ENCODE data around the gene BFSP1.

Gene BFSP1

DNA sequence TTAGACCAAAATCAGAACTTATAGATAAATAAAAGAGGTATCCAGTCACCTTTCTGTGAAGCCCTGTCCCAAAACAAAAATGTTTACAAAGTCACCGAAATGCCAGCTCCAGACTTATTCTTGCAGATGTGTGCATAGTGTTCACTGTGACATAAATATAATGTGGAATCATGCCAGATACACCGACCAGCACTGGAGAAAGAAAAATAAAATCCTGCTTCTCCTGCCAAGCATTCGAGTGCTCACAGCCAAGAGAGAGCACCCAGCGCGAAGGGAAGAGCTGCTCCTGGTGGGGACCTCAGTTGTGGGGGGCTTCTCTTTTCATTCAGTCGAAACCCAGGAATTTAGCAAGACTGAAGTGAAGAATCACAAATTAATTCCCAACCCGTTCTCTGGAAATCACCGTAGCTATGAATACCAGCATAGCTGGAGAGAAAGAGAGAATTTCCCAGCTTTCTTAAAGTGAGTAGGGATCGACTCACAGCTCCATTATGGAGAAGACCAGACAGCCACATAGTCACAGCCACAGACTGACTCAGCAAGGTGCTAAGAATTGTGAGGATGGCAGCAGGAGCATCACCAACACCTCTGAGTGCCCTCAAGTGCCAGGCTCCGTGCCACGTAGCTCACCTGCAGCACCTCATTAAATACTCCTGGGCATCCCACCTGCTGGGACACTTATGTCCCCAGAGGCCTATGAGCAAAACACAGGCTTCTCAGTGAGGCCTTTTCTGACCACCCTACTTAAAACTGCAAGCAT is 33.2 kb downstream of the BFSP1 start:
- no peak for DNase-seq (ENCODE audit: low read depth in 2 of 2)

DNA sequence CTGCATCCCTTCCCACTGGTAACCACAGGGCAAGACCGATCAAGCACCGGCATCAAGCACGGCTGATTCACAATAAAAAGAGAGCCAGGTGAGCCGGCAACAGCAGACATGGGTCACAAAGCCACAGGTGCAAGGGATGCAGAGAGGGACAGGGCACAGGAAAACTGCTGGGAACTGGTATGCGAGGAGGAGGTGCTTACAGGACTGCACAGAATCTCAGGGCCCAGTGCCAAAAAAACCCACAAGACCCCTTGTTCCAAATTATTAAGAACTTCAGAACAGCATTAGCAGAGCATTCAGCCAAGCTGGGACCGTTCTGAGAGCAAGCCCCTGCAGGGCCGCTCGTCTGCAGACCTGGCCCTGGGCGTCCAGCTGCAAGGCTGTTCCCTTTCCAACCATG is 35.4 kb downstream of the BFSP1 start:
- no peak for DNase-seq (ENCODE audit: low read depth in 2 of 2)

DNA sequence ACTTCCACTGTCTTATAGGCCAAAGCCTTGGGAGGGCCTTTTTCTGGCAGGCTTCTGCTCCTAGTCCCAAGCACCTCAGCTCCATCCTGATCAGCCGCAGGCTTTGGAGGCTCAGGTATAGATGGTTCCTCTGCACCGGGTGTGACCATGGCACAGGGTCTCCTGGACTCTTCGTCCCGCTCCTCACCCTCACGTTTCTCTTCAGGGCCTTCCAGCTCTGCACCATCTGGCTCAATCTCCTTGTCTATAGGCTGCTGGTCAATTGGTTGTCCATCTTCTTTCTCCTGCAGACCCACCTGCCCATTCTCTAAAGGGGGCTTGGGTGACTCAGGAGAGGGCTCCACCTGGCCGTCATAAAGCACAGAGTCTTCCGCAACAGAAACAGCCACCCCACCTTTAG is 37.0 kb downstream of the BFSP1 start:
- DNase-seq (ENCODE audit: low read depth in 2 of 2), result no peak

DNA sequence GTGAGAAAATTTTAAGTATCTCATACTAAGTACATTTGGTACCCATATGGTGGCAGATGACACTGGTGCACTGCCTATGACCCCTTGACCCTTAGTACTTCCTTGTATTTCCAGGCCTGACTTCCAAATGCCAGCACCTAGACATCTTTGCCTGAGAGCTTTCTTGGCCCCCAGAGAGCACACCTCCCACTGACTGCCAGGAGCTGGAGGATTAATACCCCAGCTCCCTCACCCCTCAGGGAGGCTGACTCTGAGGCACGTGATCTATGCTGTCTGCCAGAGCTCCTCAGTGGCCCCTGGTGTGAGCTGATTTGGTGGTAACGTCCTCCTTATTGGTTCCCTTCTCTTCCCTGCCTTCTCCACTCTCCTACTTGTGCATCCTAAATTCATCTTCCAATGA is 38.0 kb downstream of the BFSP1 start:
- no peak for DNase-seq (ENCODE audit: low read depth in 2 of 2)

GRCh38 chr20:17491488-17491887 is 39.7 kb downstream of the BFSP1 start:
- no peak for DNase-seq (ENCODE audit: low read depth in 2 of 2)

DNA sequence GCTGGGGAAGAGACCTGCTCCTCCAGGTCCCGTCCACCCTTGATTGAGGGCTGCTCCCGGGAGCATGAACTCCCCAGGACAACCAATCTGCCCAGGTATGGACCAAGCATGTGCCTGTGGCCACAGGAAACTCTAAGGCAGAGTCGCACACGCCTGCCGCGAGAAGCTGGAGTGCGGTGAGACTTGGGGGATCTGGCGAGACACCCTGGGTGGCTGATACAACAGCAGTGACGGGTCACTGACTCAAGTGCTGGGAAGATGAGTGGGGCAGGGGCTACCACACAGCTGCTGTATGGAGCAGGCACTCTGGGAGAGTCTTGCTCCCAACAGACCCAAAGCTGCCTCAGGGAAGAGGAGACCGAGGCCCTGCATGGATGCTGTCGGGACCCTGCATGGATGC is 40.1 kb downstream of the BFSP1 start:
- no peak for DNase-seq (ENCODE audit: low read depth in 2 of 2)

- no peak for DNase-seq (ENCODE audit: low read depth in 2 of 2)
Observed at GRCh38 chr20:17490501-17490900, 40.7 kb downstream of the BFSP1 start.

- DNase-seq (ENCODE audit: low read depth in 2 of 2), result no peak
Observed at GRCh38 chr20:17488916-17489600, 42.1 kb downstream of the BFSP1 start.

DNA sequence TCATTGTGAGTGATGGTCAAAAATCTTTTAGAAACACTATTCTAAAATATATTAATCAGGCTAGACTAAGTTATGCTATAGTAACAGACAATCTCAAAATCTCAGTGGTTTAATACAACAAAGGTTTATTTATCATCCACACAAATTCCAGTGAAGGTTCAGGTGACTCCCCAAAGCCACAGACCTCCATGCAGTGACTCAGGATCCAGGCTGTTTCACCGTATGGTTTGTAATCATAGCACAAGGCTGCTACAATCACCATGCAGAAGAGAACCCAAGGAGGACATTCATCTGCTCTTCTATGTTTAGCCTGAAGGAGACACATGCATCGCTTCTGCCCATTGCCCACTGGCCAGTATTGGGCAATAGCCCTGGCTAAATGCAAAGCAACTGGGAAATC is 46.2 kb downstream of the BFSP1 start:
- DNase-seq (ENCODE audit: low read depth in 2 of 2), result no peak

DNA sequence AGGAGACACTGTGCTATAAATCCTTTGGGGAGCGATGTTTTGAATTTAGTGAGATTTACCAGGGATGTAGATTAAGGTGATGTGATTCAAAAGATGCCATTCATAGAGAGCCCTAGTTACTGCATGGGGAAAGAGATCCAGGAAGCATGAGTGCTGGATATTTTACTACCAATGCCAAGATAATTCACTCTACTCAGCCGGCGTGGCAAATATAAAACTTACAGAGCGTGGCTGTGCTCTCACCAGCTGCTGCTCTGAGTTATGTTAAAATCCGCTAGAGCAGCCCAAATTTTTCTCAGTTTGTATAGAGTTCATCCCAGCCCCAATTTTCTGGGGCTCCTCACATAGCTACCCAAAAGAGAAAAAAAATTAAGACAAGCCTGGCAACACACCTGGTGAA is 48.6 kb downstream of the BFSP1 start:
- DNase-seq (ENCODE audit: low read depth in 2 of 2), result no peak

- no peak for DNase-seq (ENCODE audit: low read depth in 2 of 2)
Observed at GRCh38 chr20:17481661-17482060, 49.5 kb downstream of the BFSP1 start.

- no peak for DNase-seq (ENCODE audit: low read depth in 2 of 2)
Observed at GRCh38 chr20:17480696-17481095, 50.5 kb downstream of the BFSP1 start.

DNA sequence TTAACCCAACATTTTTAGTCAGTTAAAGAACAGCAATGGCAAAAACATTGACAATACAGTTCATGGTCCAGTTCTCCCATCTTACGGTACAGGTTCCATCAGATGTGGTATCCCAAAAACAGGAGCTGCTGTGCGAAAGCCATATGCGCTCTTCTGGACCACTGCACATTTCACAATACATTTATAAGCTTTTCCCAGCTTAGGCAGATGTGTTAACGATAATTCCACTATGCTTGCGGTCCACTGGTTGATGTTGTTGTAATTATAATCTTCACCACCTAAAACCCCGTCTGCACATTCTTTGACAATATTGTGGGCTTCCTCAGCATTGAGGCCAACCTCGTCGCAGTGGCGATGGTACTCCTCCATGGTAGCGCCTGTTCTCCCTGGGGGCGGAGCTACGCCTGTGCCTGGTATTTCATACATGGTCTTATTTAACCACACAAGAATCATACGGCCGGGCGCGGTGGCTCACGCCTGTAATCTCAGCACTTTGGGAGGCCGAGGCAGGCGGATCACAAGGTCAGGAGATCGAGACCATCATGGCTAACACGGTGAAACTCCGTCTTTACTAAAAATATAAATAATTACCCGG is 52.0 kb downstream of the BFSP1 start:
- DNase-seq (ENCODE audit: low read depth in 2 of 2), result no peak

- DNase-seq (ENCODE audit: low read depth in 2 of 2), result no peak
Observed at GRCh38 chr20:17473659-17474058, 57.5 kb downstream of the BFSP1 start.

GRCh38 chr20:17471606-17472187 is 59.5 kb downstream of the BFSP1 start:
- DNase-seq (ENCODE audit: low read depth in 2 of 2), result no peak

- DNase-seq (ENCODE audit: low read depth in 2 of 2), result no peak
Observed at GRCh38 chr20:17470973-17471372, 60.2 kb downstream of the BFSP1 start.

DNA sequence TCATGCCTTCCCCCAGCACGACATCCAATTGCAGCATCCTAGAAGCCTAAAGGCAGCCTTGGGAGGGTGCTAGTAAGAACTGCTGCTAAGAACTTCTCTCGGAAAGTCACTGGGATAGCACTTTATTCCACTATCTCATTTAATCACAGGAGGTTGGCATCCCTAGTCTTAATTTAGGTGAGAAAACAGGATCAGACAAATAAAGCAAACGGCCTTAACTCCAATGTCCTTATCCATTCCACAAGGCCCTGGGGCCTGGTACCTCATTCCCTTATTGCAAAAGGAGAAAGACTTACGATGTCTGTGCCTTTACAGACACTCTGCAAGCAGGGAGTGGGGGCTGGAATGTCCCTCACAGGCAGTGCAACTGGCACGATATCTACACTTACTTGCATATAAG is 60.7 kb downstream of the BFSP1 start:
- DNase-seq (ENCODE audit: low read depth in 2 of 2), result no peak

DNA sequence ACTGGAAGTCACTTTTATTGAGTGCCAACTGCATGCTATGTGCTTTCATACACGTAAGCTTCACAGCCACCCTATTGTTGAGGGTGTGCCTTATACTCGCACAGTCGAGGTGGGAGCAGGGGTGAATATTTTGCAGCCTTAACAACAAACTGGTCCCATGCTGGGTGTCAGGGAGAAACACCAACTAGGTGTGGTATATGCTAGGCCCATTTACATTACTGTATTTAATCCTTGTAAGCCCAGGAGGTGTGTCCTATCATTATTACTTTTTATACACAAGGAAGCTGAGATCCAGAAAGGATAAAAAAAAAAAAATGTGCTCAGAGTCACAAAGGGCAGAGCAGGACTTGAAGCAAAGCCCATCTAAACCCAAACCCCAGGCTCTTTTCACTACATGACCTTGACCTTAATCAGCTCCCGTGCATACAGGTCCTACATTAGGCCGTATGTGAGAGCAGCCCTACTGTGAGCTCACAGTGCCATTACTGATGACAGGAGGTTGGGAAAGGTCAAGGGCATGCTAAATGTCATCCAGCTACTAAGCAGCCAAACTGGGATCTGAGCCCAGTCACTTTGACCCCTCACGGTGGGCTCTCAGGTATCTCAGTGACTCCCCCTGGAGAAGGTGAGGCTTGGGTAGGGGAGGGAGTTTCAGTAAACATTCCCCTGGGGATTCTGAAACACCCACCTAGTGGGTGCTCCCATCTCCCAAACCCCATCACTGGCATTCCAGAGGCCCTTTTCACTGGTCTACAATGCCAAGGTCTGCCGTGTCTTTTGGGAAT is 61.7 kb downstream of the BFSP1 start:
- no peak for DNase-seq (ENCODE audit: low read depth in 2 of 2)

DNA sequence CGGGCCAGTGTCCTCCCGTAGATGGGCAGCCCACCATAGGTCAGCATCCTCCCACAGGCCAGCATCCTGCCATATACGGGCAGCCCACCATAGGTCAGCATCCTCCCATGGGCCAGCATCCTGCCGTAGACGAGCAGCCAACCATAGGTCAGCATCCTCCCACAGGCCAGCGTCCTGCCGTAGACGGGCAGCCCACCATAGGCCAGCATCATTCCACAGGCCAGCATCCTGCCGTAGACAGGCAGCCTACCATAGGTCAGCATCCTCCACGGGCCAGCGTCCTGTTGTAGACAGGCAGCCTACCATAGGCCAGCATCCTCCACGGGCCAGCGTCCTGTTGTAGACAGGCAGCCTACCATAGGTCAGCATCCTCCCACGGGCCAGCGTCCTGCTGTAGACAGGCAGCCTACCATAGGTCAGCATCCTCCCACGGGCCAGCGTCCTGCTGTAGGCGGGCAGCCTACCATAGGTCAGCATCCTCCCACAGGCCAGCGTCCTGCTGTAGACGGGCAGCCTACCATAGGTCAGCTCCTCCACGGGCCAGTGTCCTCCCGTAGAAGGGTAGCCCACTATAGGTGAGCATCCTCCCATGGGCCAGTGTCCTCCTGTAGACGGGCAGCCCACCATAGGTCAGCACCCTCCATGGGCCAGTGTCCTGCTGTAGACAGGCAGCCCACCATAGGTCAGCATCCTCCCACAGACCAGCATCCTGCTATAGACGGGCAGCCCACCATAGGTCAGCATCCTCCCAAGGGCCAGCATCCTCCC is 62.9 kb downstream of the BFSP1 start:
- no peak for DNase-seq (ENCODE audit: low read depth in 2 of 2)

GRCh38 chr20:17467120-17467655 is 64.0 kb downstream of the BFSP1 start:
- DNase-seq (ENCODE audit: low read depth in 2 of 2), result no peak

DNA sequence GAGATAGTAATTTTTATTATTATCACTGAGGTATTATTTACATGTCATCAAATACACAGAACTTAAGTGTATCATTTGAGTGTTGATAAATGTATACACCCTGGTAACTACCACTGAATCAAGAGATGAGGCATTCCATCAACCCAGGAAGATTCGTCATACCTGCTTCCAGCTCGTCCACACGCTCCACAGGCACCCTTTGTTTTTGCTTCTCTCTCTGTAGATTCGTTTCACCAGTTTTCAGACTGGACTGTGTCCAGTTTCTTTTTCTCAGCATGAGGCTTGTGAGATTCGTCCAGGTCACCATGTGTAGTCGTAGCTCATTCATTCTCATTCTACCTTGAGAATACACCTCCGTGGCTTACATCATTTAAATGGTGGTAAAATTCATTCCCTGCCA is 64.5 kb downstream of the BFSP1 start:
- no peak for DNase-seq (ENCODE audit: low read depth in 2 of 2)

Data from stimulated activated CD4-positive, alpha-beta T cell treated with anti-CD3 and anti-CD28 coated beads, Interleukin-15, amount 100 ng/mL, for 48 hours (primary cell).